Breast epithelium (tissue), 4 donors: Measurements from ENCODE around the gene PARP3. TPM values are rescaled to one million over a fixed set of nuclear protein-coding genes. Genes with fewer than 3 reads are reported as not detected.

Source experiments
- DNase-seq, 2 donors: peaks; one replicate each; pipeline ENCODE4 v3.0.0-alpha.2; 2019; ENCODE audit warnings: low spot score in 2 of 2
- H3K27ac ChIP-seq, 2 donors: fragments of 200-600 bp; sonication (generic) in 1 of 2; one replicate each; pipeline ENCODE4 v1.5.1; 2016 to 2019; ENCODE audit warnings: mild to moderate bottlenecking in 1 of 2
- H3K27me3 ChIP-seq, 2 donors: fragments of 200-600 bp; sonication (generic) in 1 of 2; one replicate each; pipeline versions ENCODE4 v1.5.1 to v1.6.0; 2017 to 2019; ENCODE audit warnings: control low read depth in 1 of 2, mild to moderate bottlenecking in 1 of 2
- H3K36me3 ChIP-seq: fragments of 200-600 bp; one replicate; pipeline ENCODE4 v1.5.1; 2019
- H3K4me1 ChIP-seq, 2 donors: fragments of 200-600 bp; sonication (generic); one replicate each; pipeline ENCODE4 v1.5.1; 2016 to 2019; ENCODE audit warnings: control low read depth in 1 of 2
- H3K4me3 ChIP-seq, 3 donors: fragments of 200-600 bp; sonication (generic); 1 replicate in 2 of 3; 2 replicates in 1 of 3; pipeline ENCODE4 v1.5.1; 2016 to 2019; ENCODE audit warnings: mild to moderate bottlenecking in 3 of 3, moderate library complexity in 2 of 3
- H3K9me3 ChIP-seq, 2 donors: fragments of 200-600 bp; sonication (generic) in 1 of 2; one replicate each; pipeline ENCODE4 v1.5.1; 2016 to 2019; ENCODE audit warnings: control low read depth in 1 of 2
- CTCF ChIP-seq, 3 donors: fragments of 450-650 bp; IDR thresholded peaks; one replicate each; pipeline ENCODE4 v1.5.1; 2016 to 2017; ENCODE audit warnings: antibody characterized with exemption in 3 of 3, mild to moderate bottlenecking in 3 of 3, moderate library complexity in 3 of 3
- POLR2A ChIP-seq: fragments of 450-650 bp; IDR thresholded peaks from one replicate; pipeline ENCODE4 v1.6.1; 2016; ENCODE audit warnings: antibody characterized with exemption, mild to moderate bottlenecking, moderate library complexity
- POLR2AphosphoS5 ChIP-seq, 3 donors: sonication (generic); formaldehyde crosslinking; IDR thresholded peaks; one replicate each; pipeline ENCODE4 v1.6.1; 2017; ENCODE audit warnings: antibody characterized with exemption in 3 of 3
- intact Hi-C: fragments of 100-400 bp; cut with DNase I; formaldehyde crosslinking; loops from one replicate; pipeline ENCODE4 v1.15.1; 2023; ENCODE audit warnings: low total_unique reads
- total RNA-seq, 3 donors: library from RNA; depleted of rRNA; stranded (reverse); fragments of >200 nt; gene quantifications; one replicate each; pipeline ENCODE4 v1.1.0, GENCODE V29; 2016

PARP3 gene
- total RNA-seq, 3 donors from 2014 or later, result 21.4 to 33.6 (median 31.8) TPM

GRCh38 chr3:51958603-51959521, 16.7 kb downstream of the PARP3 start:
- no peak for DNase-seq
- Histone ChIP-seq H3K27me3 (no peaks in the 10 kb centered on the region), H3K27ac (no peak overlapping the region), H3K4me1 (peaks cover 0 to 5% of the 10 kb centered on the region in 2 donors), H3K36me3 (no peaks in the 10 kb centered on the region), H3K9me3 (no peaks in the 10 kb centered on the region), H3K4me3 (no peak overlapping the region)
- TF ChIP-seq POLR2A (no peak), CTCF (IDR thresholded peaks at IDR 0.05) (no peak), POLR2AphosphoS5 (IDR thresholded peaks at IDR 0.05) (no peak)
- intact Hi-C loops, result no loop called here

- Histone ChIP-seq H3K27ac (no peak overlapping the region), H3K9me3 (no peaks in the 10 kb centered on the region), H3K27me3 (no peaks in the 10 kb centered on the region), H3K4me1 (peaks cover 0 to 5% of the 10 kb centered on the region in 2 donors), H3K36me3 (no peaks in the 10 kb centered on the region), H3K4me3 (no peak overlapping the region)
- DNase-seq, result no peak
- no peak for TF ChIP-seq POLR2A
- intact Hi-C loops, result loop anchor here (5.0 kb wide), 1 partner anchor 263 kb away; no protein-coding TSS in a partner anchor
Measured at GRCh38 chr3:51959651-51960050, 17.5 kb downstream of the PARP3 start.

- intact Hi-C loops, result loop anchor here (5.0 kb wide), 1 partner anchor 262 kb away; no protein-coding TSS in a partner anchor
- Histone ChIP-seq H3K4me3 (no peak overlapping the region), H3K27me3 (no peaks in the 10 kb centered on the region), H3K9me3 (no peaks in the 10 kb centered on the region), H3K4me1 (peaks cover 0 to 3% of the 10 kb centered on the region in 2 donors), H3K36me3 (no peaks in the 10 kb centered on the region), H3K27ac (no peak overlapping the region)
- no peak for TF ChIP-seq CTCF (IDR thresholded peaks at IDR 0.05)
- no peak for TF ChIP-seq POLR2AphosphoS5 (IDR thresholded peaks at IDR 0.05)
- no peak for TF ChIP-seq POLR2A
- DNase-seq, result no peak
Measured at GRCh38 chr3:51960386-51960785, 18.2 kb downstream of the PARP3 start.

GRCh38 chr3:51961011-51961410, 18.8 kb downstream of the PARP3 start:
- Histone ChIP-seq H3K4me3 (no peak overlapping the region), H3K9me3 (no peaks in the 10 kb centered on the region), H3K27me3 (no peaks in the 10 kb centered on the region), H3K36me3 (no peaks in the 10 kb centered on the region), H3K27ac (no peak overlapping the region), H3K4me1 (peaks cover 2 to 4% of the 10 kb centered on the region in 2 donors)
- TF ChIP-seq CTCF (IDR thresholded peaks at IDR 0.05) (no peak), POLR2AphosphoS5 (IDR thresholded peaks at IDR 0.05) (no peak), POLR2A (no peak)
- intact Hi-C loops, result loop anchor here (5.0 kb wide), 1 partner anchor 261 kb away; no protein-coding TSS in a partner anchor
- DNase-seq, result no peak

GRCh38 chr3:51961602-51962569, 19.7 kb downstream of the PARP3 start:
- H3K9me3 ChIP-seq, result no peaks in the 10 kb centered on the region
- no peak overlapping the region for H3K4me3 ChIP-seq
- intact Hi-C loops, result loop anchor here (5.0 kb wide), 1 partner anchor 260 kb away; no protein-coding TSS in a partner anchor
- H3K27ac ChIP-seq, result no peak overlapping the region
- TF ChIP-seq CTCF (IDR thresholded peaks at IDR 0.05) (no peak), POLR2A (no peak), POLR2AphosphoS5 (IDR thresholded peaks at IDR 0.05) (no peak)
- peaks cover 8 to 11% of the 10 kb centered on the region in 2 donors for H3K4me1 ChIP-seq
- H3K36me3 ChIP-seq, result no peaks in the 10 kb centered on the region
- no peak for DNase-seq
- no peaks in the 10 kb centered on the region for H3K27me3 ChIP-seq
